HEK293T (cell line): ENCODE measurements around the gene MMRN1.

ENCODE experiments used
- ARNT ChIP-seq: fragments of 450-650 bp; IDR thresholded peaks from 2 replicates; pipeline ENCODE4 v1.6.1; 2017; ENCODE audit warnings: mild to moderate bottlenecking
- BHLHE40 ChIP-seq: fragments of 450-650 bp; IDR thresholded peaks from 2 replicates; pipeline ENCODE4 v1.6.1; 2016; ENCODE audit warnings: mild to moderate bottlenecking, moderate library complexity, borderline replicate concordance
- CTBP1 ChIP-seq: fragments of 450-650 bp; IDR thresholded peaks from 2 replicates; pipeline ENCODE4 v1.6.1; 2016; ENCODE audit warnings: borderline replicate concordance
- FOXA1 ChIP-seq: fragments of 450-650 bp; IDR thresholded peaks from 2 replicates; pipeline ENCODE4 v1.6.1; 2016; ENCODE audit warnings: mild to moderate bottlenecking
- FOXK2 ChIP-seq: fragments of 450-650 bp; IDR thresholded peaks from 2 replicates; pipeline ENCODE4 v1.6.1; 2016; ENCODE audit warnings: mild to moderate bottlenecking
- HDGF ChIP-seq: fragments of 450-650 bp; IDR thresholded peaks from 2 replicates; pipeline ENCODE4 v1.6.1; 2017; ENCODE audit warnings: antibody characterized with exemption, borderline replicate concordance
- L3MBTL2 ChIP-seq: fragments of 450-650 bp; conservative IDR thresholded peaks from 2 replicates; pipeline ENCODE4 v1.6.1; 2016; ENCODE audit warnings: mild to moderate bottlenecking
- LEF1 ChIP-seq: fragments of 450-650 bp; IDR thresholded peaks from 2 replicates; pipeline ENCODE4 v1.6.1; 2017; ENCODE audit warnings: mild to moderate bottlenecking, borderline replicate concordance
- PKNOX1 ChIP-seq: fragments of 450-650 bp; IDR thresholded peaks from 2 replicates; pipeline ENCODE4 v1.6.1; 2016
- SP1 ChIP-seq: fragments of 450-650 bp; IDR thresholded peaks from 2 replicates; pipeline ENCODE4 v1.6.1; 2017
- SUZ12 ChIP-seq: fragments of 450-650 bp; IDR thresholded peaks from 2 replicates; pipeline ENCODE4 v1.6.1; 2016; ENCODE audit warnings: mild to moderate bottlenecking
- TARDBP ChIP-seq: fragments of 450-650 bp; IDR thresholded peaks from 2 replicates; pipeline ENCODE4 v1.6.1; 2016

GRCh38 chr4:89906777-89907521 is 12.3 kb downstream of the MMRN1 start:
- TF ChIP-seq FOXK2, result no peak
- TF ChIP-seq L3MBTL2, result no peak
- no peak for TF ChIP-seq CTBP1
- TF ChIP-seq SP1, result no peak
- TF ChIP-seq HDGF, result no peak
- TF ChIP-seq PKNOX1, result no peak
- no peak for TF ChIP-seq TARDBP
- TF ChIP-seq ARNT, result no peak
- TF ChIP-seq SUZ12, result no peak
- TF ChIP-seq FOXA1, result no peak
- TF ChIP-seq LEF1, result no peak
- TF ChIP-seq BHLHE40, result no peak
